Psoas muscle (tissue), 8 donors: Measurements from ENCODE around the gene ZFAND6. TPM values are rescaled to one million over a fixed set of nuclear protein-coding genes. Genes with fewer than 3 reads are reported as not detected.

Experiments used
- ATAC-seq, 4 donors: fragments of 200-7000 bp; cut with Tn5 transposase; one replicate each; pipeline ENCODE4 v1.9.1; 2020; ENCODE audit warnings: moderate library complexity in 3 of 4, mild to moderate bottlenecking in 2 of 4
- DNase-seq, 2 donors: peaks; one replicate each; pipeline ENCODE4 v3.0.0-alpha.2; 2020
- H3K27ac ChIP-seq: fragments of 200-600 bp; one replicate; pipeline ENCODE4 v1.8.0; 2022
- H3K27me3 ChIP-seq, 3 donors: fragments of 200-600 bp in 1 of 3; one replicate each; pipeline versions ENCODE4 v1.6.1 to v1.8.0; 2013 to 2022; ENCODE audit warnings: low read length in 2 of 3, mild to moderate bottlenecking in 2 of 3, moderate library complexity in 1 of 3; ENCODE audit not compliant: insufficient read depth in 3 of 3
- H3K36me3 ChIP-seq, 2 donors: fragments of 200-600 bp in 1 of 2; one replicate each; pipeline versions ENCODE4 v1.6.1 to v1.8.0; 2013 to 2022; ENCODE audit warnings: low read depth in 1 of 2, mild to moderate bottlenecking in 1 of 2, moderate library complexity in 1 of 2; ENCODE audit not compliant: insufficient read depth in 1 of 2
- H3K4me1 ChIP-seq: fragments of 200-600 bp; one replicate; pipeline ENCODE4 v1.8.0; 2022
- H3K4me3 ChIP-seq: fragments of 200-600 bp; one replicate; pipeline ENCODE4 v1.8.0; 2022; ENCODE audit warnings: mild to moderate bottlenecking
- H3K9me3 ChIP-seq: fragments of 200-600 bp; one replicate; pipeline ENCODE4 v1.8.0; 2022
- WGBS, 3 donors: extraction: QIAGEN DNeasy Blood & Tissue Kit; methylation state at CpG; one replicate each; pipeline versions ENCODE4 v1.1.6 to v1.1.7; 2013; 5-methylcytosine and 5-hydroxymethylcytosine counted together
- intact Hi-C, 2 donors: fragments of 100-400 bp; cut with DNase I; formaldehyde crosslinking; loops; one replicate each; pipeline versions ENCODE4 v1.11.0 to v1.14.2; 2022
- polyA plus RNA-seq, 3 donors: library from polyadenylated mRNA; stranded (reverse); fragments of 200-250 nt; gene quantifications; one replicate each; pipeline ENCODE4 v1.2.3, GENCODE V29; 2013
- total RNA-seq, 4 donors: library from RNA; stranded (reverse); fragmentation: NEBNext Ultra II Directional in 2 of 4; extraction: Animal tissue kit (Norgen Biotek cat#: 25700) in 2 of 4; gene quantifications; one replicate each; pipeline versions ENCODE4 v1.2.1 to v1.2.4, GENCODE V29; 2021 to 2023
- TF ChIP-seq, protein P1 (sequence below): fragments of 200-600 bp; IDR thresholded peaks from one replicate; pipeline ENCODE4 v1.8.0; 2022; ENCODE audit warnings: antibody characterized with exemption
- donor health status: healthy with polysubstance abuse.
- donor health status: DM: no; HTN: no; CAD: no; lungs with moderate emphysema.
- donor health status: Bipolar disorder and iron deficiency.
- donor health status: healthy.
- donor health status: DM: yes; HTN: yes; CAD: no.
- donor health status: DM: no; HTN: no; CAD: no.
- donor health status: DM: no; HTN: no; CAD: no.
- donor health status: DM: yes; HTN: yes; CAD: no.

Gene ZFAND6
- total and polyA plus RNA-seq, 7 donors, result 66.3 to 125 (median 78.8) TPM

DNA sequence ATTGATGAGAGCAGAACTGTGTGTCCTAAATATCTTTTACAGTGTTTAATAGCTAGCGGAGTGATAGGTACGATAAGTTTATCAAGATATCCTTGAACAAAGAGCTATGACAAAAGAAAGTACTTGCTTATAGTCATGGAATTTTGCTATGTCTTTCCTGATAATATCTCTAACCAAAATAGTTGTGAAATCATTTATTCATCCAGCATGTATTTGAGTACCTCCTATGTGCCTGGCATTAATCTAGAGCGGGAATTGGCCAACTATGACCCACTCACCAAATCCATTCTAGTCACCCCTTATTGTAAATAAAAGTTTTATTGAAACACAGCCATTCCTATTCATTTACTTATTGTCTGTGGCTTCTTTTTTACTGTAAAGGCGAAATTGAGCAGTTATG lies 46.6 kb downstream of the ZFAND6 start:
- H3K4me3 ChIP-seq, result no peak overlapping the region
- H3K27me3 ChIP-seq, result no peaks in the 10 kb centered on the region
- DNase-seq, result no peak
- WGBS, 3 donors, result 96 to 98% (median 97%) methylated on average over 4 of the region's 4 CpGs
- intact Hi-C loops, result no loop called here
- TF ChIP-seq, protein P1, sequence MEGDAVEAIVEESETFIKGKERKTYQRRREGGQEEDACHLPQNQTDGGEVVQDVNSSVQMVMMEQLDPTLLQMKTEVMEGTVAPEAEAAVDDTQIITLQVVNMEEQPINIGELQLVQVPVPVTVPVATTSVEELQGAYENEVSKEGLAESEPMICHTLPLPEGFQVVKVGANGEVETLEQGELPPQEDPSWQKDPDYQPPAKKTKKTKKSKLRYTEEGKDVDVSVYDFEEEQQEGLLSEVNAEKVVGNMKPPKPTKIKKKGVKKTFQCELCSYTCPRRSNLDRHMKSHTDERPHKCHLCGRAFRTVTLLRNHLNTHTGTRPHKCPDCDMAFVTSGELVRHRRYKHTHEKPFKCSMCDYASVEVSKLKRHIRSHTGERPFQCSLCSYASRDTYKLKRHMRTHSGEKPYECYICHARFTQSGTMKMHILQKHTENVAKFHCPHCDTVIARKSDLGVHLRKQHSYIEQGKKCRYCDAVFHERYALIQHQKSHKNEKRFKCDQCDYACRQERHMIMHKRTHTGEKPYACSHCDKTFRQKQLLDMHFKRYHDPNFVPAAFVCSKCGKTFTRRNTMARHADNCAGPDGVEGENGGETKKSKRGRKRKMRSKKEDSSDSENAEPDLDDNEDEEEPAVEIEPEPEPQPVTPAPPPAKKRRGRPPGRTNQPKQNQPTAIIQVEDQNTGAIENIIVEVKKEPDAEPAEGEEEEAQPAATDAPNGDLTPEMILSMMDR, result no peak
- ATAC-seq, result no peak
- H3K27ac ChIP-seq, result no peak overlapping the region
- no peaks in the 10 kb centered on the region for H3K36me3 ChIP-seq
- peaks cover 41% of the 10 kb centered on the region for H3K4me1 ChIP-seq
- H3K9me3 ChIP-seq, result no peaks in the 10 kb centered on the region

DNA sequence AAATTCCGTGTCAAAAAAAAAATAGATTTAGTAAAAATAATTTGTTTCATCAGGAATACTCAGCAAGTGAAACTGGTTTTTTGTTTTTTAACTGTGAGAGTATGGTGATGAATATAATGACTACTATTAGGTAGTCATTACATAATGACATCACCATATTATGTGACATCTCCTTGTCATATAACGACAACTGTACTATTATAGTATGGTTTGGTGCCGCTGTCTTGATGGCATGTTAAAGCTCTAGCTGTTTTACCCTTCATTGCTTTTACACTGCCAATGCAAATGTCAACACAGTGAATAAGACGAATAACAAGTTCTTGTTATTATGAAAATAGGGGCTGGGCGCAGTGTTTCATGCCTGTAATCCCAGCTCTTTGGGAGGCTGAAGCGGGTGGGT lies 47.7 kb downstream of the ZFAND6 start:
- Histone ChIP-seq H3K36me3 (no peaks in the 10 kb centered on the region), H3K4me3 (no peak overlapping the region), H3K27me3 (no peaks in the 10 kb centered on the region), H3K4me1 (peaks cover 46% of the 10 kb centered on the region), H3K27ac (no peak overlapping the region), H3K9me3 (no peaks in the 10 kb centered on the region)
- no peak for DNase-seq
- no peak for ATAC-seq
- intact Hi-C loops, result no loop called here
- 79 to 90% (median 84%) methylated on average over 6 of the region's 6 CpGs for WGBS, 3 donors
- TF ChIP-seq, protein P1, result no peak

GRCh38 chr15:80107774-80108173 lies 48.3 kb downstream of the ZFAND6 start:
- Histone ChIP-seq H3K36me3 (no peaks in the 10 kb centered on the region), H3K27me3 (no peaks in the 10 kb centered on the region), H3K4me1 (peaks cover 47% of the 10 kb centered on the region), H3K4me3 (no peak overlapping the region), H3K27ac (no peak overlapping the region), H3K9me3 (no peaks in the 10 kb centered on the region)
- 17 to 41% (median 21%) methylated on average over 2 to 3 of the region's 3 CpGs for WGBS, 3 donors
- TF ChIP-seq, protein P1, result no peak
- DNase-seq (no peak), ATAC-seq (peak in 1 of 4 donors; percentile 23)
- intact Hi-C loops, result no loop called here

DNA sequence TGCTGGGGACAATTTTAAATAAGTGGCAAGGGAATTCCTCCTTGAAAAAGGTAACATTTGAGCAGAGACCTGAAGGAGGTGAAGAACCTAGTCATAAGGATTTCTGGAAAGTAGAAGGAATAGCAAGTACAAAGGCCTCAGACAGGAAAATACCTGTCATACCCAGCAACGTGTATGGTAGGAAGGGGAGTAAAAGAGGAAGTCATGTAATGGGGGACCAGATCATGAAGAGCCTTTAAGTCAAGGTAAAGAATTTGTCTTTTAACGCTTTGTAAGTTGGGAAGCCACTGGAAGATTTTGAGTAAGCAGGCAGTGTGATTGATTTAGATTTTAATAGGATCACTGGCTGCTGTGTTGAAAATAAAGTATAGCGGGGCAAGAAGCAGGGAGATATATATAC lies 49.9 kb downstream of the ZFAND6 start:
- Histone ChIP-seq H3K27ac (no peak overlapping the region), H3K4me3 (no peak overlapping the region), H3K27me3 (no peaks in the 10 kb centered on the region), H3K4me1 (peaks cover 50% of the 10 kb centered on the region), H3K9me3 (no peaks in the 10 kb centered on the region), H3K36me3 (no peaks in the 10 kb centered on the region)
- DNase-seq (no peak), ATAC-seq (no peak)
- TF ChIP-seq, protein P1, result no peak
- intact Hi-C loops, result no loop called here
- 62 to 84% (median 83%) methylated on average over 3 of the region's 3 CpGs for WGBS, 3 donors

DNA sequence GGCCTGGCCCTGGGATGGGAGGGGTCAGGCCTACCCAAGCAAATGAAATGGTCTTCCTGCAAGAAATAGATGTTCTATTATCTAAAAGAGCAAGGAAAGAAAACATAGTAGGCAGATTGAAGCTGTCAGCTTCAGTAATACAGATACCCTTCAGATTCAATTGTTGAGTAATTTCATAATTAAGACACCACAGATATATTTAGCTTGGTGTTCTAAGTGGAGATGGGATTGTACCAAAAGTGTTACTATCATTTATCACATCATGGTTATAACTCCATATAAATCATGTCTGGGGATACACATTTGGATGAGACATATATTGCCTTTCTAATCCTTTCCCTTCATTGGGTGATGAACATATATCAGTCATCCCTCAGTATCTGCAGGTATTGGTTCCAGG lies 51.4 kb downstream of the ZFAND6 start:
- intact Hi-C loops, result no loop called here
- DNase-seq (no peak), ATAC-seq (peak; percentile 50 to 89 (median 79))
- H3K27ac ChIP-seq, result peak overlapping the region; percentile 43
- peaks cover 55% of the 10 kb centered on the region for H3K4me1 ChIP-seq
- no peak overlapping the region for H3K4me3 ChIP-seq
- H3K36me3 ChIP-seq, result no peaks in the 10 kb centered on the region
- H3K9me3 ChIP-seq, result no peaks in the 10 kb centered on the region
- H3K27me3 ChIP-seq, result no peaks in the 10 kb centered on the region
- TF ChIP-seq, protein P1, result no peak
